Large intestine (tissue), 12 donors: Measurements from ENCODE around the gene NAA50. TPM values are rescaled to one million over a fixed set of nuclear protein-coding genes. Genes with fewer than 3 reads are reported as not detected.

Experiments
- DNase-seq, 2 donors: peaks; one replicate each; pipeline versions ENCODE4 v3.0.0 to v3.0.0-alpha.2; 2013
- H3K27ac ChIP-seq: one replicate; pipeline ENCODE4 v1.5.1; 2013; ENCODE audit warnings: low read length
- H3K27me3 ChIP-seq: 2 replicates; pipeline ENCODE4 v1.6.1; 2013; ENCODE audit warnings: low read length; ENCODE audit not compliant: control insufficient read depth, insufficient read depth
- H3K36me3 ChIP-seq: 2 replicates; pipeline ENCODE4 v1.6.1; 2013; ENCODE audit warnings: low read length; ENCODE audit not compliant: control insufficient read depth, insufficient read depth
- H3K4me1 ChIP-seq: one replicate; pipeline ENCODE4 v1.6.1; 2013; ENCODE audit warnings: low read length; ENCODE audit not compliant: control insufficient read depth, insufficient read depth
- H3K4me3 ChIP-seq: one replicate; pipeline ENCODE4 v1.5.1; 2013; ENCODE audit warnings: low read length
- H3K9me3 ChIP-seq: one replicate; pipeline ENCODE4 v1.6.1; 2013; ENCODE audit warnings: mild to moderate bottlenecking, low read depth, low read length, moderate library complexity; ENCODE audit not compliant: control insufficient read depth
- WGBS: methylation state at CpG from one replicate; pipeline ENCODE4 v1.1.5; 2013; ENCODE audit warnings: low lambda C conversion rate; ENCODE audit not compliant: insufficient coverage; 5-methylcytosine and 5-hydroxymethylcytosine counted together
- long read RNA-seq, 11 donors: transcript quantifications; one replicate each; lab custom pipeline, GENCODE V29; 2026
- polyA plus RNA-seq: library from polyadenylated mRNA; unstranded; fragments of 120-200 nt; gene quantifications from one replicate; pipeline ENCODE4 v1.2.1, GENCODE V29; 2013

The NAA50 gene
- 85.5 TPM for polyA plus RNA-seq
- long read RNA-seq, donor 1, full-length matches to known transcripts, result 10 of 15 reads
- long read RNA-seq, donor 1, partial matches to known transcripts, result 5 of 15 reads
- long read RNA-seq, donor 1, other reads (novel, unspliced or antisense), result 0 of 15 reads
- long read RNA-seq, donor 2, full-length matches to known transcripts, result 18 of 44 reads
- long read RNA-seq, donor 2, partial matches to known transcripts, result 26 of 44 reads
- long read RNA-seq, donor 2, other reads (novel, unspliced or antisense), result 0 of 44 reads
- long read RNA-seq, donor 3, result 0 reads
- long read RNA-seq, donor 4, full-length matches to known transcripts, result 2 of 2 reads
- long read RNA-seq, donor 4, partial matches to known transcripts, result 0 of 2 reads
- long read RNA-seq, donor 4, other reads (novel, unspliced or antisense), result 0 of 2 reads
- long read RNA-seq, donor 5, full-length matches to known transcripts, result 15 of 15 reads
- long read RNA-seq, donor 5, partial matches to known transcripts, result 0 of 15 reads
- long read RNA-seq, donor 5, other reads (novel, unspliced or antisense), result 0 of 15 reads
- long read RNA-seq, donor 6, full-length matches to known transcripts, result 17 of 17 reads
- long read RNA-seq, donor 6, partial matches to known transcripts, result 0 of 17 reads
- long read RNA-seq, donor 6, other reads (novel, unspliced or antisense), result 0 of 17 reads
- long read RNA-seq, donor 7, full-length matches to known transcripts, result 12 of 18 reads
- long read RNA-seq, donor 7, partial matches to known transcripts, result 6 of 18 reads
- long read RNA-seq, donor 7, other reads (novel, unspliced or antisense), result 0 of 18 reads
- long read RNA-seq, donor 8, full-length matches to known transcripts, result 25 of 34 reads
- long read RNA-seq, donor 8, partial matches to known transcripts, result 9 of 34 reads
- long read RNA-seq, donor 8, other reads (novel, unspliced or antisense), result 0 of 34 reads
- long read RNA-seq, donor 9, full-length matches to known transcripts, result 16 of 16 reads
- long read RNA-seq, donor 9, partial matches to known transcripts, result 0 of 16 reads
- long read RNA-seq, donor 9, other reads (novel, unspliced or antisense), result 0 of 16 reads
- long read RNA-seq, donor 10, full-length matches to known transcripts, result 27 of 27 reads
- long read RNA-seq, donor 10, partial matches to known transcripts, result 0 of 27 reads
- long read RNA-seq, donor 10, other reads (novel, unspliced or antisense), result 0 of 27 reads
- long read RNA-seq, donor 11, full-length matches to known transcripts, result 25 of 25 reads
- long read RNA-seq, donor 11, partial matches to known transcripts, result 0 of 25 reads
- long read RNA-seq, donor 11, other reads (novel, unspliced or antisense), result 0 of 25 reads

GRCh38 chr3:113745756-113746547 is at the start of gene NAA50:
Gene NAA50 (minus strand): TSS chr3:113746249. CDS start chr3:113745949, 300 bp downstream.
- DNase-seq, result peak; percentile 95 to 97
- H3K9me3 ChIP-seq, result no peaks in the 10 kb centered on the region
- no CpG with 5 or more reads among the region's 72 CpGs for WGBS
- H3K36me3 ChIP-seq, result peaks cover 2% of the 10 kb centered on the region
- peaks cover 17% of the 10 kb centered on the region for H3K4me1 ChIP-seq
- H3K4me3 ChIP-seq, result peak within 1 kb of the TSS; percentile 85
- no peaks in the 10 kb centered on the region for H3K27me3 ChIP-seq
- peak within 1 kb of the TSS; percentile 100 for H3K27ac ChIP-seq

GRCh38 chr3:113795693-113796092 is 49.6 kb upstream of the NAA50 start:
- 95% methylated on average over 2 of the region's 4 CpGs for WGBS
- Histone ChIP-seq H3K9me3 (no peaks in the 10 kb centered on the region), H3K4me1 (no peaks in the 10 kb centered on the region), H3K27ac (no peak overlapping the region), H3K36me3 (peaks cover 40% of the 10 kb centered on the region), H3K4me3 (no peak overlapping the region), H3K27me3 (no peaks in the 10 kb centered on the region)
- DNase-seq, result no peak

- peaks cover 41% of the 10 kb centered on the region for H3K36me3 ChIP-seq
- no CpG with 5 or more reads among the region's 4 CpGs for WGBS
These were observed 48.5 kb upstream of the NAA50 start for GRCh38 chr3:113794526-113794925.

GRCh38 chr3:113791381-113791780 is 45.3 kb upstream of the NAA50 start:
- no peak for DNase-seq
- Histone ChIP-seq H3K36me3 (peaks cover 47% of the 10 kb centered on the region), H3K27me3 (no peaks in the 10 kb centered on the region), H3K27ac (no peak overlapping the region), H3K4me1 (no peaks in the 10 kb centered on the region), H3K4me3 (no peak overlapping the region), H3K9me3 (no peaks in the 10 kb centered on the region)

More at GRCh38 chr3:113794526-113794925, 48.5 kb upstream of the NAA50 start:
- no peak overlapping the region for H3K4me3 ChIP-seq
- H3K27me3 ChIP-seq, result no peaks in the 10 kb centered on the region
- H3K4me1 ChIP-seq, result no peaks in the 10 kb centered on the region
- DNase-seq, result no peak
- no peak overlapping the region for H3K27ac ChIP-seq
- H3K9me3 ChIP-seq, result no peaks in the 10 kb centered on the region

- H3K36me3 ChIP-seq, result peaks cover 28% of the 10 kb centered on the region
- WGBS, result 100% methylated on average over 2 of the region's 4 CpGs
- H3K27ac ChIP-seq, result no peak overlapping the region
- H3K4me1 ChIP-seq, result no peaks in the 10 kb centered on the region
- H3K4me3 ChIP-seq, result no peak overlapping the region
- no peak for DNase-seq
- no peaks in the 10 kb centered on the region for H3K27me3 ChIP-seq
- H3K9me3 ChIP-seq, result no peaks in the 10 kb centered on the region
These were observed 37.9 kb upstream of the NAA50 start for GRCh38 chr3:113783980-113784379.

- no peaks in the 10 kb centered on the region for H3K4me1 ChIP-seq
- no peak overlapping the region for H3K4me3 ChIP-seq
- no peak overlapping the region for H3K27ac ChIP-seq
- H3K27me3 ChIP-seq, result no peaks in the 10 kb centered on the region
- DNase-seq, result no peak
- H3K36me3 ChIP-seq, result peaks cover 24% of the 10 kb centered on the region
- H3K9me3 ChIP-seq, result no peaks in the 10 kb centered on the region
These were observed 37.4 kb upstream of the NAA50 start for GRCh38 chr3:113783463-113783862.

GRCh38 chr3:113776564-113776963 is 30.5 kb upstream of the NAA50 start:
- no peaks in the 10 kb centered on the region for H3K4me1 ChIP-seq
- H3K36me3 ChIP-seq, result peaks cover 7% of the 10 kb centered on the region
- DNase-seq, result no peak
- H3K27ac ChIP-seq, result no peak overlapping the region
- no peaks in the 10 kb centered on the region for H3K9me3 ChIP-seq
- H3K27me3 ChIP-seq, result no peaks in the 10 kb centered on the region
- WGBS, result 100% methylated on average over 1 of the region's 3 CpGs
- H3K4me3 ChIP-seq, result no peak overlapping the region

- Histone ChIP-seq H3K27ac (no peak overlapping the region), H3K4me3 (no peak overlapping the region), H3K9me3 (no peaks in the 10 kb centered on the region), H3K36me3 (no peaks in the 10 kb centered on the region), H3K27me3 (no peaks in the 10 kb centered on the region), H3K4me1 (no peaks in the 10 kb centered on the region)
- no CpG with 5 or more reads among the region's 1 CpG for WGBS
- DNase-seq, result no peak
These were observed 29.5 kb upstream of the NAA50 start for GRCh38 chr3:113775516-113775915.

GRCh38 chr3:113773381-113773780 is 27.3 kb upstream of the NAA50 start:
- 80% methylated on average over 2 of the region's 3 CpGs for WGBS
- H3K4me3 ChIP-seq, result no peak overlapping the region
- H3K36me3 ChIP-seq, result no peaks in the 10 kb centered on the region
- H3K9me3 ChIP-seq, result no peaks in the 10 kb centered on the region
- H3K27ac ChIP-seq, result no peak overlapping the region
- DNase-seq, result no peak
- H3K27me3 ChIP-seq, result no peaks in the 10 kb centered on the region
- no peaks in the 10 kb centered on the region for H3K4me1 ChIP-seq
